HFF-Myc (cell line): ENCODE results near the gene GIGYF1.

Experiments used
- DNase-seq: peaks from one replicate; pipeline ENCODE4 v3.0.0-alpha.2; 2011; ENCODE audit warnings: low read depth; ENCODE audit errors: extremely low read depth
- H3K4me3 ChIP-seq: replicated peaks from 2 replicates; pipeline ENCODE4 v1.5.1; 2011; ENCODE audit warnings: low read depth, mild to moderate bottlenecking, control low read depth, low read length
- TF ChIP-seq, protein P1 (sequence below): IDR thresholded peaks from 2 replicates; pipeline ENCODE4 v1.5.1; 2012; ENCODE audit warnings: mild to moderate bottlenecking, low read depth, low read length, control low read depth; ENCODE audit errors: missing control alignments

The GIGYF1 gene

GRCh38 chr7:100694098-100694745, at the start of gene GIGYF1:
Gene GIGYF1 (minus strand): TSS chr7:100694250. CDS start chr7:100688238, 6,012 bp downstream.
- TF ChIP-seq, protein P1, sequence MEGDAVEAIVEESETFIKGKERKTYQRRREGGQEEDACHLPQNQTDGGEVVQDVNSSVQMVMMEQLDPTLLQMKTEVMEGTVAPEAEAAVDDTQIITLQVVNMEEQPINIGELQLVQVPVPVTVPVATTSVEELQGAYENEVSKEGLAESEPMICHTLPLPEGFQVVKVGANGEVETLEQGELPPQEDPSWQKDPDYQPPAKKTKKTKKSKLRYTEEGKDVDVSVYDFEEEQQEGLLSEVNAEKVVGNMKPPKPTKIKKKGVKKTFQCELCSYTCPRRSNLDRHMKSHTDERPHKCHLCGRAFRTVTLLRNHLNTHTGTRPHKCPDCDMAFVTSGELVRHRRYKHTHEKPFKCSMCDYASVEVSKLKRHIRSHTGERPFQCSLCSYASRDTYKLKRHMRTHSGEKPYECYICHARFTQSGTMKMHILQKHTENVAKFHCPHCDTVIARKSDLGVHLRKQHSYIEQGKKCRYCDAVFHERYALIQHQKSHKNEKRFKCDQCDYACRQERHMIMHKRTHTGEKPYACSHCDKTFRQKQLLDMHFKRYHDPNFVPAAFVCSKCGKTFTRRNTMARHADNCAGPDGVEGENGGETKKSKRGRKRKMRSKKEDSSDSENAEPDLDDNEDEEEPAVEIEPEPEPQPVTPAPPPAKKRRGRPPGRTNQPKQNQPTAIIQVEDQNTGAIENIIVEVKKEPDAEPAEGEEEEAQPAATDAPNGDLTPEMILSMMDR = no peak
- DNase-seq = no peak
- H3K4me3 ChIP-seq = peak within 1 kb of the TSS; percentile 91

- no peak overlapping the region for H3K4me3 ChIP-seq
- DNase-seq = no peak
- TF ChIP-seq, protein P1 = no peak
Measured at GRCh38 chr7:100739934-100740333, 45.9 kb upstream of the GIGYF1 start.

DNA sequence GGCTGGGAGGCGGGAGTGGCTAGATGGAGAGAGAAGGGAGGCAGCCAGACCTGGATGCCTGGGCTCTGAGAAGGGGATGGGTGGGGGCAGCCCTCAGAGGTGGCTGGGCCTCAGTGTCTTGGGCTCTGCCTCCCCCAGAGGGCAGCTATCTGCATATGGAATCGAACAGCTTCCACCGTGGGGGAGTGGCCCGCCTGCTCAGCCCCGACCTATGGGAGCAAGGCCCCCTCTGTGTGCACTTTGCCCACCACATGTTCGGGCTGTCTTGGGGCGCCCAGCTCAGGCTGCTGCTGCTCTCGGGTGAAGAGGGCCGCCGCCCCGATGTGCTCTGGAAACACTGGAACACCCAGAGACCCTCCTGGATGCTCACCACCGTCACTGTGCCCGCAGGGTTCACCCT, 42.6 kb upstream of the GIGYF1 start:
- TF ChIP-seq, protein P1 = no peak
- DNase-seq = no peak
- H3K4me3 ChIP-seq = no peak overlapping the region

DNA sequence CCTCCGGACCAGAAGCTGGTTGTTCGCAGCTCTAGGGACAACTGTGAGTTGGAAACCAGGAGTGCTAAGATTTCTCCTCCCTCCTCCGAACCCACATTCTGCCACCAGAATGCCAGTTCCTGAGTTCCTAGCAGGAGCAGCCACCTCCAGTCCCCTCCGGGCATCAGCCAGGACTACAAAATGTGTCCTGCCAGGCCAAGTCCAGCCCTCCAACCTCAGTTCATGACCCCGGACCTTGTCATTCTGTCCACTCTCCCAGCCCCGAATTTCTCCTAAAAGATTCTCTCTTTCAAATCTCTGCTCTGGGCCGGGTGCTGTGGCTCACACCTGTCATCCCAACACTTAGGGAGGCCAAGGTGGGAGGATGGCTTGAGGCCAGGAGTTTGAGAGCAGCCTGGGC, 41.7 kb upstream of the GIGYF1 start:
- TF ChIP-seq, protein P1 = no peak
- DNase-seq = no peak
- H3K4me3 ChIP-seq = no peak overlapping the region

GRCh38 chr7:100731937-100732636, 38.0 kb upstream of the GIGYF1 start:
- H3K4me3 ChIP-seq = no peak overlapping the region
- TF ChIP-seq, protein P1 = no peak
- no peak for DNase-seq

DNA sequence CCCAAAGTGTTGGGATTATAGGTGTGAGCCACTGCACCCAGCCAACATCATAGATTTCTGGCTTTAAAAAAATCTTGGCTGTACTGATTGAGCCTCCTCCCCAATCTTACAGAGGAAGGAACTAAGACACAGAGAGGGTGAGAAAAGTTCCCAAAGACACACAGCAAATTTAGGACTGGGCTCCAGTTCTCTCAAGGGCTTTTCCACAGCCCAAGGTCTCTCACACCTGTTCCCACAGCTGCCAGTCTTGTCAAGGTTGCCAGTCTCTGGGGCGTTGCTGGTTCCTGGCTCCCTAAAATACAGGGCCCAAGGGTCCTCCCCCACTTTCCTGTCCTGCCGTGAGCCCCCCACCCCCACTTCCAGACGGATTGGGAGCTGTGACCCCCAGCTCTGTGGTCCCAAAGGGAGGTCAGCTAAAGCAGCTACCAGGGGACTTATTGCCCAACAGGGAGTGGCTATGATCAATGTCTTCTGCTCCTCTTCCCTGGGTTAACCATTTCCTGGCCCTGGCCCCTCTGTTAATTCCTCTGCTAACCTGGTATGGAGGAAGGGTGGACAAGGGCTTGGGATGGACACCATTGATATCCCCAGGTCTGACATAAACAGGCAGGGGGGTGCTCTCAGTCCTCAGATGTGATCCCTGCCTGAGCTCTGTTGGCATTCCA, 36.2 kb upstream of the GIGYF1 start:
- no peak for DNase-seq
- no peak overlapping the region for H3K4me3 ChIP-seq
- TF ChIP-seq, protein P1 = no peak
